ENCODE results near the gene CDC73. TPM values are rescaled to one million over a fixed set of nuclear protein-coding genes. Genes with fewer than 3 reads are reported as not detected.

Gene CDC73
- total and polyA plus RNA-seq, 2 experiments from 2014 or later: 32.4 to 33.9 TPM

DNA sequence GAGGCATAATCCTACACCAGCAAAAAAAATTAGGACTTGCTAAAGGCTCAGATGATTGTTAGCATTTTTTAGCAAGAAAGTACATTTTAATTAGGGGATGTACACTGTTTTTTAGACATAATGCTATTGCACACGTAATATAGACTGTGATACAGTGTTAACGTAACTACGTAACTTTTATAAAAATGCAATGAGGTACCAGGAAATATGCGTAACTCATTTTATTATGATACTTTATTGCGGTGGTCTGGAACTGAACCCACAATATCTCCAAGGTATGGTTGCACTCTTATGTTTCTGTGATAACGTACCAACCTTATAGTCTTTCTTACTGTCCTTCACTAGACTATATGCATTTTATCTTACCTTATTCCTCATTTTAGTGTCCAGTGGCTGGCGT is 127.4 kb downstream of the CDC73 start:
- Histone ChIP-seq H3K79me2 (no peaks in the 10 kb centered on the region), H3K9me2 (replicated peaks; ENCODE audit: insufficient read depth) (no peaks in the 10 kb centered on the region), H4K20me1 (ENCODE audit: insufficient read depth, poor library complexity, severe bottlenecking) (no peaks in the 10 kb centered on the region), H3K4me3 (no peak overlapping the region), H3K4me1 (ENCODE audit: insufficient read depth) (no peaks in the 10 kb centered on the region), H3K27ac (no peak overlapping the region), H3K9me3 (ENCODE audit: low read depth) (peaks cover 7% of the 10 kb centered on the region), H3K4me2 (no peak overlapping the region), H3K36me3 (replicated peaks; ENCODE audit: insufficient read depth, low read depth) (no peaks in the 10 kb centered on the region), H2AFZ (no peak overlapping the region), H3K27me3 (no peaks in the 10 kb centered on the region)
- 99% methylated on average over 7 of the region's 7 CpGs for WGBS (ENCODE audit: low lambda C conversion rate, missing lambda C conversion rate)
- no peak for DNase-seq (ENCODE audit: low spot score)
- no peak for TF ChIP-seq EZH2 (IDR thresholded peaks at IDR 0.05; ENCODE audit: borderline replicate concordance)
- TF ChIP-seq, protein P1, sequence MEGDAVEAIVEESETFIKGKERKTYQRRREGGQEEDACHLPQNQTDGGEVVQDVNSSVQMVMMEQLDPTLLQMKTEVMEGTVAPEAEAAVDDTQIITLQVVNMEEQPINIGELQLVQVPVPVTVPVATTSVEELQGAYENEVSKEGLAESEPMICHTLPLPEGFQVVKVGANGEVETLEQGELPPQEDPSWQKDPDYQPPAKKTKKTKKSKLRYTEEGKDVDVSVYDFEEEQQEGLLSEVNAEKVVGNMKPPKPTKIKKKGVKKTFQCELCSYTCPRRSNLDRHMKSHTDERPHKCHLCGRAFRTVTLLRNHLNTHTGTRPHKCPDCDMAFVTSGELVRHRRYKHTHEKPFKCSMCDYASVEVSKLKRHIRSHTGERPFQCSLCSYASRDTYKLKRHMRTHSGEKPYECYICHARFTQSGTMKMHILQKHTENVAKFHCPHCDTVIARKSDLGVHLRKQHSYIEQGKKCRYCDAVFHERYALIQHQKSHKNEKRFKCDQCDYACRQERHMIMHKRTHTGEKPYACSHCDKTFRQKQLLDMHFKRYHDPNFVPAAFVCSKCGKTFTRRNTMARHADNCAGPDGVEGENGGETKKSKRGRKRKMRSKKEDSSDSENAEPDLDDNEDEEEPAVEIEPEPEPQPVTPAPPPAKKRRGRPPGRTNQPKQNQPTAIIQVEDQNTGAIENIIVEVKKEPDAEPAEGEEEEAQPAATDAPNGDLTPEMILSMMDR (IDR thresholded peaks at IDR 0.05; ENCODE audit: poor library complexity): no peak
- TF ChIP-seq EZH2phosphoT487 (IDR thresholded peaks at IDR 0.05; ENCODE audit: low read depth, severe bottlenecking, unreplicated experiment): no peak

DNA sequence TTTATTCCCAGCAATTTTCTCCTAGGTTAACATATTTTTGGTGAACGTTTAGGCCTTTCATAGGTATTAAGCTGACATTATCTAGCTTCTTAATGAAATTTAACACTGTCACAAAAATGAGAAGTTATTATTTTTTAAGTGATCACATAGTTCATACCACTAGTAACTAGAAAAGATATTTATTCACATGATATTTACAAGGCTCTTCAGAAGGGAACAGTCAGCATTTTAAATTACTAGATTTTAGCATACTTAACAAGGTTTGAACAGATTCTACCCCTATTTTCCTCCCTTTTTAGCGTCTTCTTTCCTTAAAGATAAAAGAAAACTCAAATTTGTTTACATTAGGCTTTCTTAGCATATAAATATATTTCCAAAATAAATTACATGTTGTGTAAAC is 130.1 kb downstream of the CDC73 start:
- Histone ChIP-seq H3K79me2 (no peaks in the 10 kb centered on the region), H3K4me2 (no peak overlapping the region), H3K9me2 (replicated peaks; ENCODE audit: insufficient read depth) (no peaks in the 10 kb centered on the region), H3K4me3 (no peak overlapping the region), H2AFZ (no peak overlapping the region), H4K20me1 (ENCODE audit: insufficient read depth, poor library complexity, severe bottlenecking) (no peaks in the 10 kb centered on the region), H3K36me3 (replicated peaks; ENCODE audit: insufficient read depth, low read depth) (no peaks in the 10 kb centered on the region), H3K9me3 (ENCODE audit: low read depth) (peaks cover 7% of the 10 kb centered on the region), H3K27me3 (no peaks in the 10 kb centered on the region), H3K4me1 (ENCODE audit: insufficient read depth) (no peaks in the 10 kb centered on the region), H3K27ac (no peak overlapping the region)
- no peak for DNase-seq (ENCODE audit: low spot score)
- 79% methylated on average over 2 of the region's 2 CpGs for WGBS (ENCODE audit: low lambda C conversion rate, missing lambda C conversion rate)
- TF ChIP-seq, protein P1 (IDR thresholded peaks at IDR 0.05; ENCODE audit: poor library complexity): no peak
- TF ChIP-seq EZH2 (IDR thresholded peaks at IDR 0.05; ENCODE audit: borderline replicate concordance) (no peak), EZH2phosphoT487 (IDR thresholded peaks at IDR 0.05; ENCODE audit: low read depth, severe bottlenecking, unreplicated experiment) (no peak)

DNA sequence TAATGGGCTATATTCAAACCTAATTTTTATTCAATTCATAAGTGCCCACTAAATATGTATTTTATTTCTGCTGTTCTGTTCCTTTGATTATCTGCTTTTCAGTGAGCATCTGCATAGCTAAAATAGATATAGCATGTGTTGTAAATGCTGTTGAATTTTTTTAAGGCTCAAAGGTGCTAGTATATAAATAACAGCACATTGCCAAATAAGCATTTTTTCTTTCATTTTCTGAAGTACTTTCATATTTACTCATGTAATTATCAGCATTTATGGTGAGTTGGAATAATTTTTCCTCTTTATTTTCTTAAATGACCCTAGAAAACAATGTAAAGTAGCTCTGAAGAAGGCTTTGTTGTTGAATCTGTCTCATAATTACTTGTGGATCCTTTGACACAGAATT is 134.2 kb downstream of the CDC73 start:
- no peak overlapping the region for H2AFZ ChIP-seq
- no peak overlapping the region for H3K27ac ChIP-seq
- H3K9me2 ChIP-seq (replicated peaks; ENCODE audit: insufficient read depth): no peaks in the 10 kb centered on the region

More for the DNA sequence above, 134.2 kb downstream of the CDC73 start:
- no peaks in the 10 kb centered on the region for H4K20me1 ChIP-seq (ENCODE audit: insufficient read depth, poor library complexity, severe bottlenecking)
- no peak overlapping the region for H3K4me3 ChIP-seq
- no peaks in the 10 kb centered on the region for H3K36me3 ChIP-seq (replicated peaks; ENCODE audit: insufficient read depth, low read depth)
- TF ChIP-seq, protein P1 (IDR thresholded peaks at IDR 0.05; ENCODE audit: poor library complexity): no peak
- TF ChIP-seq EZH2 (IDR thresholded peaks at IDR 0.05; ENCODE audit: borderline replicate concordance) (no peak), EZH2phosphoT487 (IDR thresholded peaks at IDR 0.05; ENCODE audit: low read depth, severe bottlenecking, unreplicated experiment) (no peak)
- DNase-seq (ENCODE audit: low spot score): no peak
- no peaks in the 10 kb centered on the region for H3K27me3 ChIP-seq
- H3K4me2 ChIP-seq: no peak overlapping the region
- no peaks in the 10 kb centered on the region for H3K79me2 ChIP-seq
- no peaks in the 10 kb centered on the region for H3K4me1 ChIP-seq (ENCODE audit: insufficient read depth)
- H3K9me3 ChIP-seq (ENCODE audit: low read depth): no peaks in the 10 kb centered on the region

Data from hepatocyte (in vitro differentiated cells).